Keratinocyte (primary cell): Measurements from ENCODE around the gene VAT1L. TPM values are rescaled to one million over a fixed set of nuclear protein-coding genes. Genes with fewer than 3 reads are reported as not detected.

Experiments
- DNase-seq: peaks from one replicate; pipeline ENCODE4 v3.0.0-alpha.2; 2011; ENCODE audit warnings: low read depth, missing footprints, low spot score
- FAIRE-seq: peaks from 2 replicates; lab custom pipeline; 2011; peaks lifted over from hg19 to GRCh38; lab: Jason Lieb, UNC
- H2AFZ ChIP-seq: 2 replicates; pipeline ENCODE4 v1.6.0; 2012; ENCODE audit warnings: low read length, control low read depth, inconsistent platforms; ENCODE audit not compliant: control insufficient read depth
- H3K27ac ChIP-seq: 2 replicates; pipeline ENCODE4 v1.5.1; 2011; ENCODE audit warnings: low read length; ENCODE audit not compliant: control insufficient read depth, insufficient read depth
- H3K27me3 ChIP-seq: 3 replicates; pipeline ENCODE4 v1.6.0; 2011; ENCODE audit warnings: low read length; ENCODE audit not compliant: control insufficient read depth, insufficient read depth; ENCODE audit errors: extremely low read depth
- H3K36me3 ChIP-seq, 2 experiments: 2 replicates in 1 of 2; 3 replicates in 1 of 2; pipeline ENCODE4 v1.5.1; 2011; ENCODE audit warnings: low read length in 2 of 2, mild to moderate bottlenecking in 1 of 2; ENCODE audit not compliant: control insufficient read depth in 2 of 2, insufficient read depth in 2 of 2; ENCODE audit errors: extremely low read depth in 1 of 2
- H3K4me1 ChIP-seq: 3 replicates; pipeline ENCODE4 v1.5.1; 2011; ENCODE audit warnings: low read length; ENCODE audit not compliant: control insufficient read depth, insufficient read depth; ENCODE audit errors: extremely low read depth
- H3K4me2 ChIP-seq: 3 replicates; pipeline ENCODE4 v1.6.0; 2011; ENCODE audit warnings: low read depth, low read length; ENCODE audit not compliant: control insufficient read depth, insufficient read depth; ENCODE audit errors: extremely low read depth
- H3K4me3 ChIP-seq, 3 experiments: fragments of 200-600 bp in 1 of 3; sonication (generic) in 1 of 3; 2 replicates in 2 of 3; 3 replicates in 1 of 3; pipeline ENCODE4 v1.5.1; 2011 to 2016; ENCODE audit warnings: low read length in 3 of 3, mild to moderate bottlenecking in 3 of 3, control low read depth in 2 of 3, inconsistent platforms in 1 of 3, low read depth in 1 of 3, mixed read lengths in 1 of 3, mixed run types in 1 of 3, moderate library complexity in 1 of 3; ENCODE audit not compliant: control insufficient read depth in 2 of 3, insufficient read depth in 2 of 3; ENCODE audit errors: extremely low read depth in 1 of 3
- H3K79me2 ChIP-seq: 2 replicates; pipeline ENCODE4 v1.6.0; 2012; ENCODE audit warnings: low read length; ENCODE audit not compliant: control insufficient read depth, insufficient read depth
- H3K9ac ChIP-seq: 3 replicates; pipeline ENCODE4 v1.6.0; 2011; ENCODE audit warnings: low read length; ENCODE audit not compliant: control insufficient read depth, insufficient read depth; ENCODE audit errors: extremely low read depth
- H3K9me1 ChIP-seq: 3 replicates; pipeline ENCODE4 v1.6.0; 2011; ENCODE audit warnings: low read length; ENCODE audit not compliant: control insufficient read depth, insufficient read depth; ENCODE audit errors: extremely low read depth
- H3K9me3 ChIP-seq: 2 replicates; pipeline ENCODE4 v1.5.1; 2012; ENCODE audit warnings: low read depth, low read length; ENCODE audit not compliant: control insufficient read depth
- H4K20me1 ChIP-seq: 3 replicates; pipeline ENCODE4 v1.6.0; 2011; ENCODE audit warnings: low read length; ENCODE audit not compliant: control insufficient read depth, insufficient read depth; ENCODE audit errors: extremely low read depth
- CTCF ChIP-seq, 3 experiments: IDR thresholded peaks in 1 of 3; conservative IDR thresholded peaks in 1 of 3; optimal IDR thresholded peaks in 1 of 3; 2 replicates in 2 of 3; 3 replicates in 1 of 3; pipeline versions ENCODE3 to v1.5.1; 2011; ENCODE audit warnings: low read length in 3 of 3, mild to moderate bottlenecking in 3 of 3, moderate library complexity in 2 of 3, control low read depth in 1 of 3, inconsistent platforms in 1 of 3; ENCODE audit not compliant: insufficient read depth in 2 of 3; ENCODE audit errors: extremely low read depth in 1 of 3
- EZH2 ChIP-seq: IDR thresholded peaks from one replicate; pipeline ENCODE4 v1.6.1; 2012; ENCODE audit warnings: inconsistent platforms, mild to moderate bottlenecking, low read length, moderate library complexity
- dilution Hi-C: fragments of 300-500 bp; cut with MboI; formaldehyde crosslinking; loops from one replicate; pipeline ENCODE4 v1.7.0; 2020; ENCODE audit warnings: low sequenced_read_pairs; ENCODE audit not compliant: extremely low pct_ligation_motif_present
- polyA plus RNA-seq, 5 experiments: library from polyadenylated mRNA; depleted of rRNA in 3 of 5; stranded (reverse) in 3 of 5; stranded (forward) in 1 of 5; unstranded in 1 of 5; fragments of >200 nt; gene quantifications; 1 replicate in 1 of 5; 2 replicates in 3 of 5; 3 replicates in 1 of 5; pipeline versions ENCODE4 v1.2.1 to v1.2.3, GENCODE V29; 2011 to 2012; ENCODE audit warnings: missing spikeins in 2 of 5, low read depth in 1 of 5, low replicate concordance in 1 of 5

The VAT1L gene
- polyA plus RNA-seq, 1 donor (not counting 4 experiments of a cell fraction or from before 2014, with no cell fraction given), result not detected

GRCh38 chr16:77916111-77916510 is 127.7 kb downstream of the VAT1L start:
- DNase-seq, result no peak
- no peaks in the 10 kb centered on the region for H4K20me1 ChIP-seq
- dilution Hi-C loops, result no loop called here
- H3K9me3 ChIP-seq, result no peaks in the 10 kb centered on the region
- TF ChIP-seq EZH2 (no peak), CTCF (optimal IDR thresholded peaks at IDR 0.05 in 1 of 3, IDR thresholded peaks at IDR 0.05 in 1 of 3, conservative IDR thresholded peaks at IDR 0.05 in 1 of 3; ENCODE audit: extremely low read depth in 1 of 3, insufficient read depth in 2 of 3, low read length in 3 of 3) (no peak)
- no peak overlapping the region for H2AFZ ChIP-seq
- no peak for FAIRE-seq
- no peak overlapping the region for H3K9ac ChIP-seq
- no peaks in the 10 kb centered on the region for H3K4me1 ChIP-seq
- no peaks in the 10 kb centered on the region for H3K36me3 ChIP-seq
- H3K27me3 ChIP-seq, result no peaks in the 10 kb centered on the region
- H3K4me3 ChIP-seq, result no peak overlapping the region
- H3K4me2 ChIP-seq, result no peak overlapping the region
- no peaks in the 10 kb centered on the region for H3K79me2 ChIP-seq
- H3K27ac ChIP-seq, result no peak overlapping the region
- no peaks in the 10 kb centered on the region for H3K9me1 ChIP-seq

DNA sequence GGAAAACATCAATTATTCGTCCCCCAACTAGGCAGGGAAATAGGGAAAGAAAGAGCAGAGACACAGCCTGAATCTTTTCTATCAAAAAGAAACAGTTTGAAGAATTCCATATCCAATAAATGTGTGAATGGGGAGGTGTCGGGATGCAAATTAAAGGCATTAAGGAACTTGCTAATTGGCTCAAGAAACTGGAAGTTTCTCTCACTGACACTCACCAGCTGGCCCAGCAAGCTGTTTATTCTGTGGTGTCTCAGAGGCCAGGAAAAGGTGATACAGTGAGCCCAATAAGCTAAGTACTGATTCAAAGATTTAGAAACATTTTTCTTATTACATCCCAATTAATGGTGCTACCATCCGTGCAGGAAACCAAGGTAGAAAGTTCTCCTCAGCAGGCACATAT is 129.6 kb downstream of the VAT1L start:
- H3K4me2 ChIP-seq, result no peak overlapping the region
- no peaks in the 10 kb centered on the region for H3K36me3 ChIP-seq
- DNase-seq (no peak), FAIRE-seq (no peak)
- H4K20me1 ChIP-seq, result no peaks in the 10 kb centered on the region
- dilution Hi-C loops, result no loop called here
- H3K9ac ChIP-seq, result no peak overlapping the region
- no peaks in the 10 kb centered on the region for H3K4me1 ChIP-seq
- no peak overlapping the region for H3K4me3 ChIP-seq
- no peaks in the 10 kb centered on the region for H3K27me3 ChIP-seq
- no peaks in the 10 kb centered on the region for H3K9me3 ChIP-seq
- no peaks in the 10 kb centered on the region for H3K9me1 ChIP-seq
- TF ChIP-seq CTCF (optimal IDR thresholded peaks at IDR 0.05 in 1 of 3, IDR thresholded peaks at IDR 0.05 in 1 of 3, conservative IDR thresholded peaks at IDR 0.05 in 1 of 3; ENCODE audit: extremely low read depth in 1 of 3, insufficient read depth in 2 of 3, low read length in 3 of 3), result no peak
- TF ChIP-seq EZH2, result no peak
- H3K27ac ChIP-seq, result no peak overlapping the region
- no peak overlapping the region for H2AFZ ChIP-seq
- H3K79me2 ChIP-seq, result no peaks in the 10 kb centered on the region
